ENCODE measurements around the gene RFXANK. TPM values are rescaled to one million over a fixed set of nuclear protein-coding genes. Genes with fewer than 3 reads are reported as not detected.
A peak's percentile ranks its signal among the peaks of the same experiment; 100 is the strongest.

Gene RFXANK
- polyA plus RNA-seq, 1 donor from 2014 or later: 91.4 TPM

DNA sequence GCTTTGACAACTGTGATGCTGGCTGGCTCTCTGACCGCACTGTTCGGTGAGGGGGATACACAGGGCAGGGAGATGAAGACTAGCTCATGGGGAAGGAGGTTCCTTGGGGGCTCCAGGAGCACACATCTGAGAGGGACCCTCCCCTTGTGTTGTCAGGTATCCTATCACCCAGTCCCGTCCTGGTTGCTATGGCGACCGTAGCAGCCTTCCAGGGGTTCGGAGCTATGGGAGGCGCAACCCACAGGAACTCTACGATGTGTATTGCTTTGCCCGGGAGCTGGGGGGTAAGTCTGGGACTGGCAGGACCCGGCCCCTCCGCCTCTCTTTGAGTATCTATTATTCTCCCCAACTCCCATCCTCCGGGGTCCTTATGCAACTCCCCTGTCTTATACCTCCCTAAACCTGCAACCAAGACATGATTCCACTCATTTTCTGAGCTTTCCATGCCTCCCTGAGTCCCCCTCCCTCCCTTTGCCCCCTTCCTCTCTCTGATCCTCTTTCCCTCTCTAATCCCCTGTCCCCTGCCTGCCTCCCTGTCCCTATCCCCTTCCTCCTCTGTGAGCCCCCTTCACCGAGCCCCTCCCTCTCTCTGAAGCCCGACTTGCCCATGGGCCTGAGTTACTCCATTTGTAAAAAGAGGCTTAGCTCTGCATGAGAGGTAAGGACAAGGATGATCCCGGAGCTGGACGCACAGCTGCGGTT lies 32.2 kb downstream of the RFXANK start:
- Mint-ChIP-seq H3K4me1 (peaks cover 0 to 1% (median 0%) of the 10 kb centered on the region in 3 donors), H3K4me3 (peak overlapping the region in 3 of 4 donors; percentile 5 to 75 (median 38)), H3K9me3 (no peaks in the 10 kb centered on the region), H3K36me3 (no peaks in the 10 kb centered on the region), H3K27ac (peak overlapping the region in 1 of 3 donors; percentile 39), H3K27me3 (peaks cover 14% of the 10 kb centered on the region)

DNA sequence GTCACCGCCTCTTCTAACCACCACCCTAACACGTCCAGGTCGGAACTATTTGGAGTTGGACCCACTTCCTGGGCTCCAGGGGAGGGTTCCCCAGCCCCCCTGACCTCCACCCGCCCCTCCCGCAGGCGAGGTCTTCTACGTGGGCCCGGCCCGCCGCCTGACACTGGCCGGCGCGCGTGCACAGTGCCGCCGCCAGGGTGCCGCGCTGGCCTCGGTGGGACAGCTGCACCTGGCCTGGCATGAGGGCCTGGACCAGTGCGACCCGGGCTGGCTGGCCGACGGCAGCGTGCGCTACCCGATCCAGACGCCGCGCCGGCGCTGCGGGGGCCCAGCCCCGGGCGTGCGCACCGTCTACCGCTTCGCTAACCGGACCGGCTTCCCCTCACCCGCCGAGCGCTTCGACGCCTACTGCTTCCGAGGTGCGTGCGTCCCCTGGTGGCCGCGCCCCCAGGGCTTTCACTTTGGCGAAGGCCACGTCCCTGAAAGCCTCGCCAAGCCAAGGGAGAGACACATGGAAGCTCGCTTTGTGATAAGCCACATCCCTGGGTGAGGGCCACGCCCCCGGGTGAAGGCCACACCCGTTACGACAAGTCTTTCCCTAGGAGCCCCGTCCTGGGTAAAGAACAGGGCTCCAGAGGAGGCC lies 32.9 kb downstream of the RFXANK start:
- Mint-ChIP-seq H3K27ac (peak overlapping the region in 1 of 3 donors; percentile 39), H3K4me1 (peaks cover 0 to 1% (median 0%) of the 10 kb centered on the region in 3 donors), H3K36me3 (no peaks in the 10 kb centered on the region), H3K27me3 (peaks cover 14% of the 10 kb centered on the region), H3K9me3 (no peaks in the 10 kb centered on the region), H3K4me3 (peak overlapping the region in 3 of 4 donors; percentile 77 to 86 (median 85))

DNA sequence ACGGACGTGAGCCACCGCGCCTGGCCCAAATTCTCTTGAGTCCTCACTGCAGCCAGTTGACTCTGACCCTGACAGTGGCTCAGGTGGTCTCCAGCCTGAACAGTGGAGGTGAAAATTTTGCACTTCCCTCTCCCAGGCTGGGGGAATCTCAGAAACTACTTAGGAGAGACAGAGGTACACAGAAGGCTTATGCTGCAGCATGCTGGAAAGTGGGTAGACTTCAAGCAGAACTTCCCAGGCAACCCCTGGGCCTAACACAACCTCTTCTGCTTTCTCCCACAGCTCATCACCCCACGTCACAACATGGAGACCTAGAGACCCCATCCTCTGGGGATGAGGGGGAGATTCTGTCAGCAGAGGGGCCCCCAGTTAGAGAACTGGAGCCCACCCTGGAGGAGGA lies 34.1 kb downstream of the RFXANK start:
- Mint-ChIP-seq H3K4me3 (peak overlapping the region in 1 of 4 donors; percentile 86), H3K36me3 (no peaks in the 10 kb centered on the region), H3K27me3 (peaks cover 16% of the 10 kb centered on the region), H3K4me1 (peaks cover 0 to 1% (median 0%) of the 10 kb centered on the region in 3 donors), H3K27ac (no peak overlapping the region), H3K9me3 (no peaks in the 10 kb centered on the region)

DNA sequence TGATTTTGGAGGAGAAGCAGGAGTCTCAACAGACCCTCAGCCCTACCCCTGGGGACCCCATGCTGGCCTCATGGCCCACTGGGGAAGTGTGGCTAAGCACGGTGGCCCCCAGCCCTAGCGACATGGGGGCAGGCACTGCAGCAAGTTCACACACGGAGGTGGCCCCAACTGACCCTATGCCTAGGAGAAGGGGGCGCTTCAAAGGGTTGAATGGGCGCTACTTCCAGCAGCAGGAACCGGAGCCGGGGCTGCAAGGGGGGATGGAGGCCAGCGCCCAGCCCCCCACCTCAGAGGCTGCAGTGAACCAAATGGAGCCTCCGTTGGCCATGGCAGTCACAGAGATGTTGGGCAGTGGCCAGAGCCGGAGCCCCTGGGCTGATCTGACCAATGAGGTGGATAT lies 34.6 kb downstream of the RFXANK start:
- no peak overlapping the region for H3K27ac Mint-ChIP-seq
- H3K27me3 Mint-ChIP-seq: peaks cover 17% of the 10 kb centered on the region
- peaks cover 0 to 1% (median 0%) of the 10 kb centered on the region in 3 donors for H3K4me1 Mint-ChIP-seq
- H3K36me3 Mint-ChIP-seq: no peaks in the 10 kb centered on the region
- no peak overlapping the region for H3K4me3 Mint-ChIP-seq
- no peaks in the 10 kb centered on the region for H3K9me3 Mint-ChIP-seq

DNA sequence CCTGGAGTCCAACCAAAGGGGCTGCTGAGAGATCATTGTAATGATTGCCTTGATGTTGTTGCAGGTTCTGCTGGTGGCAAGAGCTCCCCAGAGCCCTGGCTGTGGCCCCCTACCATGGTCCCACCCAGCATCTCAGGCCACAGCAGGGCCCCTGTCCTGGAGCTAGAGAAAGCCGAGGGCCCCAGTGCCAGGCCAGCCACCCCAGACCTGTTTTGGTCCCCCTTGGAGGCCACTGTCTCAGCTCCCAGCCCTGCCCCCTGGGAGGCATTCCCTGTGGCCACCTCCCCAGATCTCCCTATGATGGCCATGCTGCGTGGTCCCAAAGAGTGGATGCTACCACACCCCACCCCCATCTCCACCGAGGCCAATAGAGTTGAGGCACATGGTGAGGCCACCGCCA lies 35.2 kb downstream of the RFXANK start:
- peaks cover 0 to 1% (median 0%) of the 10 kb centered on the region in 3 donors for H3K4me1 Mint-ChIP-seq
- peaks cover 0 to 4% (median 0%) of the 10 kb centered on the region in 3 donors for H3K9me3 Mint-ChIP-seq
- H3K36me3 Mint-ChIP-seq: no peaks in the 10 kb centered on the region
- no peak overlapping the region for H3K4me3 Mint-ChIP-seq
- peaks cover 19% of the 10 kb centered on the region for H3K27me3 Mint-ChIP-seq
- no peak overlapping the region for H3K27ac Mint-ChIP-seq

DNA sequence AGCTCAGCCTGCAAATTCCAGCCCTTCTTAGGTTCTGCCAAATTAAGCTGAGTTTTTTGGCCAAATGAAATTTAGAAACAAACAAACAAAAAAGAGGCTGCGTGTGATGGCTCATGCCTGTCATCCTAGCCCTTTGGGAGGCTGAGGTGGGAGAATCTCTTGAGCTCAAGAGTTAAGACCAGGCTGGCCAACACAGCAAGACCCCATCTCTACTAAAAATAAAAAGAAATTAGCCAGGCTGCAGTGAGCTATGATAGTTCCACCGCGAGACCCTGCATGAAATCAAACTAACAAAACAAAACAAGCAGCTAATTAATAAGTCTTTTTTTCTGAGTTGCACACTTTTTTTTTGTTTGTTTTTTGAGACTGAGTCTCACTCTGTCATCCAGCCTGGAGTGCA lies 37.6 kb downstream of the RFXANK start:
- Mint-ChIP-seq H3K36me3 (no peaks in the 10 kb centered on the region), H3K4me1 (peaks cover 0 to 1% (median 0%) of the 10 kb centered on the region in 3 donors), H3K27ac (no peak overlapping the region), H3K4me3 (no peak overlapping the region), H3K9me3 (peaks cover 0 to 12% (median 2%) of the 10 kb centered on the region in 3 donors), H3K27me3 (peaks cover 23% of the 10 kb centered on the region)

DNA sequence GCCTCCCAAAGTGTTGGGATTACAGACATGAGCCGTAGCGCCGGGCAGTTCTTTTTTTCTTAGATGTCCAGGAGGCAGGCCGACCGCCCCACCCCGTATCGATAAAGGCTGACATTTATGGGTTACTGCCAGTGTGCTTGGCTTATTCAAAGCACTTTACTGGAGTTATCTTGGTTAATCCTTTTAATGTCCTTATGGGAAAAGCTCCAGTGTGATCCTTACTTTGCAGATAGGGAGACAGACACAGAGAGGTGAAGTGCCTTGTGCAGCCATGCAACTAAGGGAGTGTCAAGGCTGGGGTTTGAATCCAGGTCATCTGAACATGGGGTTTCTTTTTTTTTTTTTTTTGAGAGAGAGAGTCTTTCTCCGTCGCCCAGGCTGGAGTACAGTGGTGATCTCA lies 38.9 kb downstream of the RFXANK start:
- H3K4me3 Mint-ChIP-seq: no peak overlapping the region
- peaks cover 21% of the 10 kb centered on the region for H3K27me3 Mint-ChIP-seq
- H3K27ac Mint-ChIP-seq: no peak overlapping the region
- no peaks in the 10 kb centered on the region for H3K36me3 Mint-ChIP-seq
- no peaks in the 10 kb centered on the region for H3K4me1 Mint-ChIP-seq
- peaks cover 0 to 12% (median 2%) of the 10 kb centered on the region in 3 donors for H3K9me3 Mint-ChIP-seq

DNA sequence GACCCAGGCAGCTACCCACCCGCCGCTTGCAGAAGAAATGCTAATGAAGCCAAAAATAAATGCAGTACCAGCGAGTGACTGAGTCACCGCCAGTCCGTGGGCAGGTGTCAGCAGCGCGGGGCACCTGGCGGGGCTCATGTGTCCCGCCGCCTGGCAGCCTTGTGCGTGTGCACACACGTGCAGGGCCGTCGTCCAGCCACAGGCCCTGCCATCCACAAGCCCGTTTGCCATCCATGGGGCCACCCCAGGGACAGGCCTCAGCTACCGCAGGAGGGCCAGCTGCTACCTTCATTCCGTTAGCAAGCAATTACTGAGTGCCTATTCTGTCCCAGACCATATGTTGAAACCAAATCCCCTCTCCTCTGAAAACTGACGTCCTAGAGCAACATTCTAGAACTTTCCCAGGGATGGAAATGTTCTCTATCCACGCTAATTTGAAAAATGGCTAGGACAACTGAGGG lies 40.2 kb downstream of the RFXANK start:
- H3K36me3 Mint-ChIP-seq: no peaks in the 10 kb centered on the region
- H3K9me3 Mint-ChIP-seq: peaks cover 4 to 15% (median 5%) of the 10 kb centered on the region in 3 donors
- H3K27ac Mint-ChIP-seq: no peak overlapping the region
- peaks cover 18% of the 10 kb centered on the region for H3K27me3 Mint-ChIP-seq
- H3K4me1 Mint-ChIP-seq: no peaks in the 10 kb centered on the region
- H3K4me3 Mint-ChIP-seq: no peak overlapping the region

DNA sequence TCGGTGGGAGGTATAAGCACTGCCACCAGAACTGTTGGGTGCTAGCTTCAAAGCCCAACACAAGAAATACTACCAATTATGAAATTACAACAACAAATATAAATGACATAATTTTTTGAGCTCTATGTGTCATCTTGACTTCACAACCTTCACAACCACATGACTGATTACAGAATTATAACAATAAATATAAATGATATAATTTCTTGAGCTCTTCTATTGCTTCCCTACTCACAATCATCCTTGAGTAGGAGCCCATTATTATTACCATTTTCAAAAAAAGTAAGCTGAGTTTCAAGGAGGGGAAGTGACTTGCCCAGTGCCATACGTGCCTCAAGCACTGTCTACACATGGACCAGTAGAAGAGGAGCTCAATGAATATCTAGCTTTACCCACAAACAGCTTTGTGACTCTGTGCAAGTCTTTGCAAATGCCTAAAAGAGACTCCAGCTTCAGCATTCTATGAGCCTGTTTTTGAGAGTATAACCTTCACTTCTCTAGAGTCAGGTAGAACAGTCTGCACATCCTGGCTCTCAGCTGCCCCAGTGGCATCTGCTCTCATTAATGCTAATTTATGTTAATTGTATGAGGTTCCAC lies 42.3 kb downstream of the RFXANK start:
- peaks cover 4 to 15% (median 5%) of the 10 kb centered on the region in 3 donors for H3K9me3 Mint-ChIP-seq
- H3K4me1 Mint-ChIP-seq: no peaks in the 10 kb centered on the region
- peak overlapping the region in 1 of 4 donors; percentile 5 for H3K4me3 Mint-ChIP-seq
- H3K27me3 Mint-ChIP-seq: peaks cover 18% of the 10 kb centered on the region
- H3K36me3 Mint-ChIP-seq: no peaks in the 10 kb centered on the region
- no peak overlapping the region for H3K27ac Mint-ChIP-seq

DNA sequence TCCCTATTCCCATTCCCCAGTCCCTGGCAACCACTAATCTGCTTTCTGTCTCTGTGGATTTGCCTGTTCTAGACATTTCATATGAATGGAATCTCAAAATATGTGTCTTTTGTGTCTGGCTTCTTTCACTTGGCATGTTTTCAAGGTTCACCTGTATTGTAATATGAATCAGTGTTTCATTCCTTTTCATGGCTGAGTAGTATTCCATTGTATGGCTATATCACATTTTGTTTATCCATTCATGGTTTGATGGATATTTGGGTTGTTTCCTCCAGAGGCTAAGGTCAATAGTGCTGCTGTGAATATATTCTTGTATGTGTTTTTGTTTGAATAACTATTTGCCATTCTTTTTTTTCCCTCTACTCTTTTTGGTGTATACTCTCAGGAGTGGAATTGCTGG lies 44.1 kb downstream of the RFXANK start:
- peaks cover 22% of the 10 kb centered on the region for H3K27me3 Mint-ChIP-seq
- H3K4me3 Mint-ChIP-seq: no peak overlapping the region
- no peak overlapping the region for H3K27ac Mint-ChIP-seq
- no peaks in the 10 kb centered on the region for H3K36me3 Mint-ChIP-seq
- no peaks in the 10 kb centered on the region for H3K4me1 Mint-ChIP-seq
- peaks cover 4 to 15% (median 5%) of the 10 kb centered on the region in 3 donors for H3K9me3 Mint-ChIP-seq

DNA sequence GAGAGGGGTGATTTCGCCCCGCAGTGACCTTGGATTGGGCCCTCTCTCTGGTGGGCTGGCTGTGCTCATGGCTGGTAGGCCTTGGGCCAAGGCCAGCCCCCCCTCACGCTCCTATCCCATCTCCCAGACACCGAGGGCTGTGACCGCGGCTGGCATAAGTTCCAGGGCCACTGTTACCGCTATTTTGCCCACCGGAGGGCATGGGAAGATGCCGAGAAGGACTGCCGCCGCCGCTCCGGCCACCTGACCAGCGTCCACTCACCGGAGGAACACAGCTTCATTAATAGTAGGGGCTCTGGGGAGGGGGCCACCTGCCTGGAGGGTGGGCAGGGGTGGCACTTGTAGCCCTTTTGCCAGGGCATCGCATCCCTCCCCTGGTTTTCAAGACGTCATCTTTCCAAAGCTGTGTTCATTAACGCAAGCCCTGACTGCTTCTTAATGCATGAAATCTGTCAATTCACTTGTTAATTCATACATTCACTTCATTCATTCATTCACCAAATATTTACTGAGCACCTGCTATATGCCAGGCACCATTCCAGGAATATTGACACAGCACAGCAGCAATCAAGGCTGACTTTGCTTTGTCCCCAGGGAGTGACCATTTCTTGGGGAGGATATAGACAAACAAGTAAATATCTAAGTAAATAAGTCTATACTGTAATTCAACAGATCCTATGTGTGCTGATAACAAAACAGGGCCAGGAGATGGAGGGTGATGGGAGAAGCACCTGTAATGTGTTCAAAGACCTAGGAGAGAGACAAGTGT lies 46.3 kb downstream of the RFXANK start:
- Mint-ChIP-seq H3K27me3 (peaks cover 14% of the 10 kb centered on the region), H3K4me3 (no peak overlapping the region), H3K4me1 (no peaks in the 10 kb centered on the region), H3K27ac (no peak overlapping the region), H3K36me3 (no peaks in the 10 kb centered on the region), H3K9me3 (peaks cover 4 to 10% (median 5%) of the 10 kb centered on the region in 3 donors)

DNA sequence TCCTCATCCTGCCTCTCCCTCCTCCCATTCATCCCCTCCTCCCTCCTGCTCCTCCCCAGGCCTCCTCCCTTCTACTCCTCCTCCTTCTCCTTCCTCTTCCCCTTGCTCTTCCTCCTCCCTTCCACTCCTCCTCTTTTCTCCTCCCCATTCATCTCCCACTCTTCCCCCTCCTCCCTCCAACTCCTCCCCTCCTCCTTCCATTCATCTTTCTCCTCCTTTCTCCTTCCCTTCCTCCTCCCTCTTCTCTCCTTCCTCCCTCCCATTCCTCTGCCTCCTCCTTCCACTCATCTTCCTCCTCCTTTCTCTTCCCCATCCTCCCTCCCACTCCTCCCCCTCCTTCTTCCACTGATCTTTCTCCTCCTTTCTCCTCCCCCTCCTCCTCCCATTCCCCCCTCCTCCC lies 47.6 kb downstream of the RFXANK start:
- peaks cover 15% of the 10 kb centered on the region for H3K27me3 Mint-ChIP-seq
- H3K4me1 Mint-ChIP-seq: no peaks in the 10 kb centered on the region
- H3K27ac Mint-ChIP-seq: no peak overlapping the region
- H3K4me3 Mint-ChIP-seq: no peak overlapping the region
- H3K36me3 Mint-ChIP-seq: no peaks in the 10 kb centered on the region
- peaks cover 3 to 4% (median 3%) of the 10 kb centered on the region in 3 donors for H3K9me3 Mint-ChIP-seq

DNA sequence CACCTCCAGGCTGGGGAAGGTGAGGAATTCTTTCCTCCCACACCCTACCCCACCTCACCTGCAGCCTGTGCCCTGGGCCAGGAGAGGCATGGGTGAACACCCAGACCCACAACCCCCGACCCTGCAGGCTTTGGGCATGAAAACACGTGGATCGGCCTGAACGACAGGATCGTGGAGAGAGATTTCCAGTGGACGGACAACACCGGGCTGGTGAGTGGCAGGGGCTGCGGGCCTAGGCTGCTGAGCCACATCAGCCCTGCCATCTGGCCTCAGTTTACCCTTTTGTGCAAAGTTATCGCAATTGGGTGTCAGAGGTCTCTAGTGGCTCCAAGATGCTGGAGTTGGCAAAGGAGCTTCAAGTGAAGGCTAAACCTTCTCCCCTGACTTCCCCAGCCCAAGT lies 48.4 kb downstream of the RFXANK start:
- H3K4me1 Mint-ChIP-seq: no peaks in the 10 kb centered on the region
- peaks cover 15% of the 10 kb centered on the region for H3K27me3 Mint-ChIP-seq
- H3K36me3 Mint-ChIP-seq: no peaks in the 10 kb centered on the region
- H3K4me3 Mint-ChIP-seq: no peak overlapping the region
- no peak overlapping the region for H3K27ac Mint-ChIP-seq
- peaks cover 3 to 4% (median 3%) of the 10 kb centered on the region in 3 donors for H3K9me3 Mint-ChIP-seq

DNA sequence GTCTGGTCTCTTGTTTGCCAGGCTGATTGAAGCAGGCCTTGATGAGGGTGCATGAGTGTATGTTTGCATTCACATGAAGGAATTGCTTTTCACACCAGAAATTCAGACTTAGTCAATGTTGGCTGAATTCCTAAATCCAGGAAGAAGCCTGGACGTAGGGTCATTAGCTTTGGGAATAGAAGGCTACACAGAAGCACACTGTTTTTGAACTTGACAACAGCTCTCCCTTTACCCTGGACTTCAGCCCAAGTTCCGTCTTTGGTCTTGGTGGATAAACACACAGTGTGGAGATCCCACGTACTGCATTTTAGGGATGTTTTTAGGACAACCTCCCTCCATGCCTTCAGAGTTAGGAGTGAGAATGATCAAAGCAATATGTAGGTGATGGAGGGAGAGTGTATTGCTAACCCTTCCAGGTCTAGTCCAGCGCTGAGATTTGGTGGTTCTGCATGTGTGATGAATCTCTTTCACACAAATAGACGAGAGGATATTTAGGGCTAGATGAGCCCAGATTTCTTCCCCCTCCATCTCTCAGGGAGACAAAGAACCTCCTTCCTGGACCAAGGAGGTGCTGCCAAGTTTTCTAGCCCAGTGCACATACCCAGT lies 58.2 kb downstream of the RFXANK start:
- Mint-ChIP-seq H3K27ac (peak overlapping the region in 1 of 3 donors; percentile 53), H3K27me3 (peaks cover 34% of the 10 kb centered on the region), H3K36me3 (peaks cover 2% of the 10 kb centered on the region), H3K4me3 (no peak overlapping the region), H3K4me1 (no peaks in the 10 kb centered on the region), H3K9me3 (peaks cover 0 to 2% (median 0%) of the 10 kb centered on the region in 3 donors)
